ENCODE results near the gene CUL4A. TPM values are rescaled to one million over a fixed set of nuclear protein-coding genes. Genes with fewer than 3 reads are reported as not detected.

CUL4A gene
- total RNA-seq, 1 donor from 2014 or later: 81.3 TPM

GRCh38 chr13:113192902-113193301 is 16.5 kb upstream of the CUL4A start:
- Histone ChIP-seq H3K4me1 (ENCODE audit: insufficient read depth, low read length) (peaks cover 7% of the 10 kb centered on the region), H3K27me3 (ENCODE audit: insufficient read depth, low read length) (no peaks in the 10 kb centered on the region), H3K9me3 (ENCODE audit: insufficient read depth, low read depth, low read length) (no peaks in the 10 kb centered on the region), H4K20me1 (ENCODE audit: insufficient read depth, low read length) (peaks cover 7% of the 10 kb centered on the region), H3K79me2 (ENCODE audit: insufficient read depth, low read length) (peaks cover 2% of the 10 kb centered on the region), H3K27ac (ENCODE audit: low read depth, low read length) (no peak overlapping the region), H3K4me3 (ENCODE audit: insufficient read depth, low read depth, low read length) (no peak overlapping the region), H3K36me3 (ENCODE audit: insufficient read depth, low read length) (peaks cover 44% of the 10 kb centered on the region), H2AFZ (ENCODE audit: low read depth, low read length) (no peak overlapping the region), H3K4me2 (ENCODE audit: low read length) (no peak overlapping the region), H3K9ac (ENCODE audit: low read length) (no peak overlapping the region)
- Mint-ChIP-seq H3K27ac (ENCODE audit: unreplicated experiment) (no peak overlapping the region), H3K4me1 (ENCODE audit: low read depth, unreplicated experiment) (peaks cover 5% of the 10 kb centered on the region), H3K27me3 (ENCODE audit: low read depth, unreplicated experiment) (no peaks in the 10 kb centered on the region), H3K4me3 (ENCODE audit: unreplicated experiment) (no peak overlapping the region), H3K36me3 (ENCODE audit: low read depth, unreplicated experiment) (peaks cover 25% of the 10 kb centered on the region), H3K9me3 (ENCODE audit: unreplicated experiment) (no peaks in the 10 kb centered on the region)
- TF ChIP-seq EZH2 (IDR thresholded peaks at IDR 0.05; ENCODE audit: insufficient read depth, low read length) (no peak), CTCF (IDR thresholded peaks at IDR 0.05; ENCODE audit: insufficient read depth, low read depth, low read length) (no peak)
- no peak for FAIRE-seq
- peak; percentile 41 for DNase-seq (ENCODE audit: low read depth)

- no peak overlapping the region for H3K9ac ChIP-seq (ENCODE audit: low read length)
- TF ChIP-seq EZH2 (IDR thresholded peaks at IDR 0.05; ENCODE audit: insufficient read depth, low read length) (no peak), CTCF (IDR thresholded peaks at IDR 0.05; ENCODE audit: insufficient read depth, low read depth, low read length) (no peak)
- Mint-ChIP-seq H3K4me1 (ENCODE audit: low read depth, unreplicated experiment) (no peaks in the 10 kb centered on the region), H3K4me3 (ENCODE audit: unreplicated experiment) (no peak overlapping the region), H3K27me3 (ENCODE audit: low read depth, unreplicated experiment) (no peaks in the 10 kb centered on the region), H3K9me3 (ENCODE audit: unreplicated experiment) (no peaks in the 10 kb centered on the region), H3K27ac (ENCODE audit: unreplicated experiment) (no peak overlapping the region), H3K36me3 (ENCODE audit: low read depth, unreplicated experiment) (peaks cover 14% of the 10 kb centered on the region)
- no peak overlapping the region for H3K27ac ChIP-seq (ENCODE audit: low read depth, low read length)
- H3K4me3 ChIP-seq (ENCODE audit: insufficient read depth, low read depth, low read length): no peak overlapping the region
- no peak overlapping the region for H2AFZ ChIP-seq (ENCODE audit: low read depth, low read length)
- DNase-seq (ENCODE audit: low read depth) (no peak), FAIRE-seq (no peak)
- peaks cover 42% of the 10 kb centered on the region for H3K36me3 ChIP-seq (ENCODE audit: insufficient read depth, low read length)
- H3K4me2 ChIP-seq (ENCODE audit: low read length): no peak overlapping the region
- H3K27me3 ChIP-seq (ENCODE audit: insufficient read depth, low read length): no peaks in the 10 kb centered on the region
- H3K9me3 ChIP-seq (ENCODE audit: insufficient read depth, low read depth, low read length): no peaks in the 10 kb centered on the region
- H3K79me2 ChIP-seq (ENCODE audit: insufficient read depth, low read length): peaks cover 24% of the 10 kb centered on the region
- H4K20me1 ChIP-seq (ENCODE audit: insufficient read depth, low read length): peaks cover 14% of the 10 kb centered on the region
- H3K4me1 ChIP-seq (ENCODE audit: insufficient read depth, low read length): no peaks in the 10 kb centered on the region
Measured at GRCh38 chr13:113195360-113195759, 14.1 kb upstream of the CUL4A start.

- H3K4me1 Mint-ChIP-seq (ENCODE audit: low read depth, unreplicated experiment): no peaks in the 10 kb centered on the region
- H3K9ac ChIP-seq (ENCODE audit: low read length): no peak overlapping the region
- H4K20me1 ChIP-seq (ENCODE audit: insufficient read depth, low read length): peaks cover 19% of the 10 kb centered on the region
- H3K27ac ChIP-seq (ENCODE audit: low read depth, low read length): no peak overlapping the region
- no peak overlapping the region for H2AFZ ChIP-seq (ENCODE audit: low read depth, low read length)
- no peak overlapping the region for H3K4me3 Mint-ChIP-seq (ENCODE audit: unreplicated experiment)
- no peaks in the 10 kb centered on the region for H3K4me1 ChIP-seq (ENCODE audit: insufficient read depth, low read length)
- H3K9me3 ChIP-seq (ENCODE audit: insufficient read depth, low read depth, low read length): no peaks in the 10 kb centered on the region
- no peak overlapping the region for H3K4me3 ChIP-seq (ENCODE audit: insufficient read depth, low read depth, low read length)
- TF ChIP-seq EZH2 (IDR thresholded peaks at IDR 0.05; ENCODE audit: insufficient read depth, low read length) (no peak), CTCF (IDR thresholded peaks at IDR 0.05; ENCODE audit: insufficient read depth, low read depth, low read length) (no peak)
- DNase-seq (ENCODE audit: low read depth): no peak
- H3K36me3 ChIP-seq (ENCODE audit: insufficient read depth, low read length): peaks cover 38% of the 10 kb centered on the region
- H3K27ac Mint-ChIP-seq (ENCODE audit: unreplicated experiment): no peak overlapping the region
- H3K36me3 Mint-ChIP-seq (ENCODE audit: low read depth, unreplicated experiment): peaks cover 11% of the 10 kb centered on the region
- no peaks in the 10 kb centered on the region for H3K9me3 Mint-ChIP-seq (ENCODE audit: unreplicated experiment)
- H3K27me3 ChIP-seq (ENCODE audit: insufficient read depth, low read length): no peaks in the 10 kb centered on the region
- FAIRE-seq: no peak
- peaks cover 42% of the 10 kb centered on the region for H3K79me2 ChIP-seq (ENCODE audit: insufficient read depth, low read length)
- no peaks in the 10 kb centered on the region for H3K27me3 Mint-ChIP-seq (ENCODE audit: low read depth, unreplicated experiment)
- no peak overlapping the region for H3K4me2 ChIP-seq (ENCODE audit: low read length)
Measured at GRCh38 chr13:113196970-113197737, 12.3 kb upstream of the CUL4A start.
